Measurements from ENCODE around the gene PRMT1.
A peak's percentile ranks its signal among the peaks of the same experiment; 100 is the strongest.
"Not testable (repeated sequence)": the region's sequence is repeated elsewhere in the genome, so short reads cannot be mapped to it uniquely, and the experiment has no call there.

The PRMT1 gene

GRCh38 chr19:49713236-49713845 is 36.3 kb downstream of the PRMT1 start:
- Mint-ChIP-seq H3K9me3 (no peaks in the 10 kb centered on the region), H3K4me3 (no peak overlapping the region), H3K27me3 (ENCODE audit: low read depth, poor library complexity) (no peaks in the 10 kb centered on the region), H3K27ac (no peak overlapping the region), H3K36me3 (ENCODE audit: low read depth) (peaks cover 62% of the 10 kb centered on the region), H3K4me1 (peaks cover 5% of the 10 kb centered on the region)
- TF ChIP-seq CTCF (IDR thresholded peaks at IDR 0.05), result no peak
- no peak for DNase-seq

GRCh38 chr19:49716154-49716553 is 39.1 kb downstream of the PRMT1 start:
- peaks cover 38% of the 10 kb centered on the region for H3K36me3 Mint-ChIP-seq (ENCODE audit: low read depth)
- no peaks in the 10 kb centered on the region for H3K9me3 Mint-ChIP-seq
- H3K4me1 Mint-ChIP-seq, result peaks cover 5% of the 10 kb centered on the region
- DNase-seq, result no peak
- H3K27ac Mint-ChIP-seq, result no peak overlapping the region
- H3K4me3 Mint-ChIP-seq, result no peak overlapping the region
- no peak for TF ChIP-seq CTCF (IDR thresholded peaks at IDR 0.05)
- H3K27me3 Mint-ChIP-seq (ENCODE audit: low read depth, poor library complexity), result no peaks in the 10 kb centered on the region

GRCh38 chr19:49718511-49718910 is 41.4 kb downstream of the PRMT1 start:
- no peak for TF ChIP-seq CTCF (IDR thresholded peaks at IDR 0.05)
- H3K4me1 Mint-ChIP-seq, result peaks cover 5% of the 10 kb centered on the region
- DNase-seq, result no peak
- no peak overlapping the region for H3K4me3 Mint-ChIP-seq
- no peaks in the 10 kb centered on the region for H3K27me3 Mint-ChIP-seq (ENCODE audit: low read depth, poor library complexity)
- no peak overlapping the region for H3K27ac Mint-ChIP-seq
- H3K36me3 Mint-ChIP-seq (ENCODE audit: low read depth), result peaks cover 19% of the 10 kb centered on the region
- H3K9me3 Mint-ChIP-seq, result peaks cover 4% of the 10 kb centered on the region

GRCh38 chr19:49718991-49719390 is 41.9 kb downstream of the PRMT1 start:
- Mint-ChIP-seq H3K4me1 (peaks cover 5% of the 10 kb centered on the region), H3K4me3 (no peak overlapping the region), H3K27me3 (ENCODE audit: low read depth, poor library complexity) (peaks cover 3% of the 10 kb centered on the region), H3K36me3 (ENCODE audit: low read depth) (peaks cover 14% of the 10 kb centered on the region), H3K27ac (no peak overlapping the region), H3K9me3 (peaks cover 5% of the 10 kb centered on the region)
- no peak for TF ChIP-seq CTCF (IDR thresholded peaks at IDR 0.05)
- DNase-seq, result no peak

- not testable (repeated sequence) for H3K27me3 Mint-ChIP-seq (ENCODE audit: low read depth, poor library complexity); H3K9me3 Mint-ChIP-seq; H3K36me3 Mint-ChIP-seq (ENCODE audit: low read depth); H3K4me1 Mint-ChIP-seq; DNase-seq; H3K27ac Mint-ChIP-seq; H3K4me3 Mint-ChIP-seq
Observed at GRCh38 chr19:49719420-49719819, 42.3 kb downstream of the PRMT1 start.

- H3K27ac Mint-ChIP-seq, result peak overlapping the region; percentile 48
Observed at GRCh38 chr19:49727217-49728030, 50.4 kb downstream of the PRMT1 start.

More at GRCh38 chr19:49727217-49728030, 50.4 kb downstream of the PRMT1 start:
- TF ChIP-seq CTCF (IDR thresholded peaks at IDR 0.05), result no peak
- no peak overlapping the region for H3K4me3 Mint-ChIP-seq
- H3K4me1 Mint-ChIP-seq, result peaks cover 6% of the 10 kb centered on the region
- peaks cover 21% of the 10 kb centered on the region for H3K27me3 Mint-ChIP-seq (ENCODE audit: low read depth, poor library complexity)
- H3K36me3 Mint-ChIP-seq (ENCODE audit: low read depth), result no peaks in the 10 kb centered on the region
- no peak for DNase-seq
- H3K9me3 Mint-ChIP-seq, result peaks cover 10% of the 10 kb centered on the region

All from nephron progenitor cell (in vitro differentiated cells).